ENCODE data around the gene CEP112.

GRCh38 chr17:65751263-65751662, 440.7 kb downstream of the CEP112 start:
- TF ChIP-seq CTCF (IDR thresholded peaks at IDR 0.05) (no peak), POLR2AphosphoS5 (IDR thresholded peaks at IDR 0.05; ENCODE audit: low read depth, low read length) (no peak), TCF7L2 (IDR thresholded peaks at IDR 0.05; ENCODE audit: low read depth, low read length) (no peak), REST (IDR thresholded peaks at IDR 0.05; ENCODE audit: insufficient read depth in 1 of 2, low read depth in 2 of 2, low read length in 1 of 2) (no peak), SIN3A (IDR thresholded peaks at IDR 0.05; ENCODE audit: borderline replicate concordance, insufficient read depth, low read depth, low read length) (no peak)
